Right lobe of liver (tissue), 6 donors: ENCODE measurements around the gene CDH12. TPM values are rescaled to one million over a fixed set of nuclear protein-coding genes. Genes with fewer than 3 reads are reported as not detected.
"Not testable (repeated sequence)": the region's sequence is repeated elsewhere in the genome, so short reads cannot be mapped to it uniquely, and the experiment has no call there.

Source experiments
- ATAC-seq, 4 donors: fragments of 200-7000 bp; cut with Tn5 transposase; one replicate each; pipeline ENCODE4 v1.9.1; 2020; ENCODE audit warnings: mild to moderate bottlenecking in 4 of 4, moderate library complexity in 4 of 4
- DNase-seq, 3 donors: peaks; one replicate each; pipeline ENCODE4 v3.0.0-alpha.2; 2020
- H3K27ac ChIP-seq, 3 donors: fragments of 200-600 bp; one replicate each; pipeline ENCODE4 v1.8.0; 2022
- H3K27me3 ChIP-seq, 2 donors: fragments of 200-600 bp; one replicate each; pipeline ENCODE4 v1.8.0; 2022
- H3K36me3 ChIP-seq, 4 donors: fragments of 200-600 bp; sonication (generic) in 1 of 4; one replicate each; pipeline versions ENCODE4 v1.5.1 to v1.8.0; 2017 to 2022; ENCODE audit warnings: control low read depth in 1 of 4
- H3K4me1 ChIP-seq, 4 donors: fragments of 200-600 bp; sonication (generic) in 1 of 4; one replicate each; pipeline versions ENCODE4 v1.5.1 to v1.8.0; 2017 to 2022; ENCODE audit warnings: control low read depth in 1 of 4
- H3K4me3 ChIP-seq, 3 donors: fragments of 200-600 bp; one replicate each; pipeline ENCODE4 v1.8.0; 2022
- H3K9me3 ChIP-seq, 4 donors: fragments of 200-600 bp; sonication (generic) in 1 of 4; one replicate each; pipeline versions ENCODE4 v1.5.1 to v1.8.0; 2017 to 2022; ENCODE audit warnings: control low read depth in 1 of 4
- POLR2A ChIP-seq: fragments of 450-650 bp; IDR thresholded peaks from one replicate; pipeline ENCODE4 v1.6.1; 2017; ENCODE audit warnings: antibody characterized with exemption, mild to moderate bottlenecking
- WGBS: methylation state at CpG from one replicate; pipeline ENCODE4 v1.1.6; 2018; ENCODE audit warnings: low coverage, low lambda C conversion rate; ENCODE audit not compliant: insufficient coverage; ENCODE audit errors: missing lambda C conversion rate; 5-methylcytosine and 5-hydroxymethylcytosine counted together
- intact Hi-C, 2 donors: fragments of 100-400 bp; cut with DNase I; formaldehyde crosslinking; loops; one replicate each; pipeline versions ENCODE4 v1.11.2 to v1.14.1; 2022
- total RNA-seq, 6 experiments: library from RNA; depleted of rRNA in 2 of 6; stranded (reverse); fragments of >200 nt in 2 of 6; fragmentation: NEBNext Ultra II Directional in 3 of 6; extraction: Animal tissue kit (Norgen Biotek cat#: 25700) in 3 of 6; gene quantifications; one replicate each; pipeline versions ENCODE4 v1.1.0 to v1.2.4, GENCODE V29; 2016 to 2023
- TF ChIP-seq, protein P1 (sequence below), 4 donors: fragments of 200-600 bp in 3 of 4; fragments of 450-650 bp in 1 of 4; IDR thresholded peaks; one replicate each; pipeline versions ENCODE4 v1.5.1 to v1.8.0; 2016 to 2022; ENCODE audit warnings: antibody characterized with exemption in 4 of 4, mild to moderate bottlenecking in 2 of 4
- donor health status: DM: no; HTN: yes; CAD: no.
- donor health status: DM: no; HTN: no; CAD: no.
- donor health status: DM: no; HTN: no; CAD: no.
- donor health status: DM: no; HTN: yes; CAD: no.
- donor health status: DM: no; HTN: yes; CAD: no.

The CDH12 gene
- total RNA-seq, 6 experiments from 2014 or later, result 0.42 to 1.0 (median 0.77) TPM; not detected in 3

DNA sequence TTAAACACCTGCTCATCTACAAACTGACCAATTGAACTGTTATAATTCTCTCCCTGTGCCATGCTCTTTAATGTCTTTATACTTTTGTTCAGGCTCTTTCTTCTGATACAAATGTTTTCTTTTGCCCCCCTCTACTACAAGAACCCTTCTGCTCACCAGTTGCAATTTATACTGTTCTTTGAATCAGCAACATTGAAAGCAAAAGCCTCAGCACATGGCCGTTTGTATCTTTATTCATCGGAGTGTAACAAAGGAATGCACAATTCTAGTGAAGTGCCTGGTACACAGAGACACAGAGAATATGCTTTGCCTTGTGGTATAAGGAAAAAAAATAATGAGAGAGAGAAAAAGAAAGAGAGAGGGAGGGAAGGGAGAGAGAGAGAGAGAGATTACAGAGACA, 547.1 kb downstream of the CDH12 start:
- no peak for DNase-seq
- WGBS, result 24% methylated on average over 2 of the region's 2 CpGs
- intact Hi-C loops, result no loop called here
- TF ChIP-seq, protein P1, sequence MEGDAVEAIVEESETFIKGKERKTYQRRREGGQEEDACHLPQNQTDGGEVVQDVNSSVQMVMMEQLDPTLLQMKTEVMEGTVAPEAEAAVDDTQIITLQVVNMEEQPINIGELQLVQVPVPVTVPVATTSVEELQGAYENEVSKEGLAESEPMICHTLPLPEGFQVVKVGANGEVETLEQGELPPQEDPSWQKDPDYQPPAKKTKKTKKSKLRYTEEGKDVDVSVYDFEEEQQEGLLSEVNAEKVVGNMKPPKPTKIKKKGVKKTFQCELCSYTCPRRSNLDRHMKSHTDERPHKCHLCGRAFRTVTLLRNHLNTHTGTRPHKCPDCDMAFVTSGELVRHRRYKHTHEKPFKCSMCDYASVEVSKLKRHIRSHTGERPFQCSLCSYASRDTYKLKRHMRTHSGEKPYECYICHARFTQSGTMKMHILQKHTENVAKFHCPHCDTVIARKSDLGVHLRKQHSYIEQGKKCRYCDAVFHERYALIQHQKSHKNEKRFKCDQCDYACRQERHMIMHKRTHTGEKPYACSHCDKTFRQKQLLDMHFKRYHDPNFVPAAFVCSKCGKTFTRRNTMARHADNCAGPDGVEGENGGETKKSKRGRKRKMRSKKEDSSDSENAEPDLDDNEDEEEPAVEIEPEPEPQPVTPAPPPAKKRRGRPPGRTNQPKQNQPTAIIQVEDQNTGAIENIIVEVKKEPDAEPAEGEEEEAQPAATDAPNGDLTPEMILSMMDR (IDR thresholded peaks at IDR 0.05), result no peak
- TF ChIP-seq POLR2A, result no peak
- no peak for ATAC-seq
- Histone ChIP-seq H3K4me1 (no peaks in the 10 kb centered on the region), H3K27me3 (no peaks in the 10 kb centered on the region), H3K4me3 (no peak overlapping the region), H3K9me3 (no peaks in the 10 kb centered on the region), H3K27ac (no peak overlapping the region), H3K36me3 (no peaks in the 10 kb centered on the region)

DNA sequence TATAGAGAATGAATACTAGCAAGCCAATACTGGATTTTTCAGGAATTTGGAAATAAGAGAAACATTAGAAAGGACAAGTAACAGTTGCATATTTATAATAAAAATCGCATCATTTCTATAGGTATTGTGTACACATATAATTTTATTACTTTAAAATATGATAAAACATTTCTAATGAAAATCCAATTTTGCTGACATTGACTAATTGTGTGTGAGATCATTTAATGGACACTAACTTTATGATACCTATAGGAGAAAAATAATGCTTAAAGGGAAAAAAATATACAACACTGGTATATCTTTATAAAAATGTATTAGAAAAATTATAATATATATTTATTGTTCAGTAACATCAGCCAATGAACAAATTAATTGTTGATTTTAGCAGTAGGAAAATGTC, 557.3 kb downstream of the CDH12 start:
- Histone ChIP-seq H3K27ac (no peak overlapping the region), H3K36me3 (no peaks in the 10 kb centered on the region), H3K27me3 (no peaks in the 10 kb centered on the region), H3K9me3 (no peaks in the 10 kb centered on the region), H3K4me1 (no peaks in the 10 kb centered on the region), H3K4me3 (no peak overlapping the region)
- TF ChIP-seq, protein P1 (IDR thresholded peaks at IDR 0.05), result no peak
- TF ChIP-seq POLR2A, result no peak
- 25% methylated on average over 1 of the region's 1 CpG for WGBS
- DNase-seq, result no peak
- intact Hi-C loops, result no loop called here
- no peak for ATAC-seq

- 78% methylated on average over 3 of the region's 3 CpGs for WGBS
- TF ChIP-seq POLR2A, result no peak
- TF ChIP-seq, protein P1 (IDR thresholded peaks at IDR 0.05), result no peak
- H3K9me3 ChIP-seq, result no peaks in the 10 kb centered on the region
- H3K4me1 ChIP-seq, result no peaks in the 10 kb centered on the region
- no peak for ATAC-seq
- DNase-seq, result no peak
- intact Hi-C loops, result no loop called here
- no peaks in the 10 kb centered on the region for H3K36me3 ChIP-seq
- no peak overlapping the region for H3K4me3 ChIP-seq
- H3K27me3 ChIP-seq, result no peaks in the 10 kb centered on the region
- no peak overlapping the region for H3K27ac ChIP-seq
Measured at GRCh38 chr5:22293147-22293546, 560.0 kb downstream of the CDH12 start.

GRCh38 chr5:22278164-22278563, 575.0 kb downstream of the CDH12 start:
- intact Hi-C loops, result no loop called here
- DNase-seq (no peak), ATAC-seq (no peak)
- no peaks in the 10 kb centered on the region for H3K9me3 ChIP-seq
- no peak overlapping the region for H3K4me3 ChIP-seq
- H3K27me3 ChIP-seq, result no peaks in the 10 kb centered on the region
- WGBS, result 32% methylated on average over 1 of the region's 1 CpG
- no peak overlapping the region for H3K27ac ChIP-seq
- H3K4me1 ChIP-seq, result no peaks in the 10 kb centered on the region
- TF ChIP-seq, protein P1 (IDR thresholded peaks at IDR 0.05), result no peak
- TF ChIP-seq POLR2A, result no peak
- no peaks in the 10 kb centered on the region for H3K36me3 ChIP-seq

- WGBS, result 43% methylated on average over 4 of the region's 4 CpGs
- intact Hi-C loops, result no loop called here
- Histone ChIP-seq H3K4me3 (no peak overlapping the region), H3K27me3 (no peaks in the 10 kb centered on the region), H3K36me3 (no peaks in the 10 kb centered on the region), H3K9me3 (no peaks in the 10 kb centered on the region), H3K4me1 (no peaks in the 10 kb centered on the region), H3K27ac (no peak overlapping the region)
- no peak for TF ChIP-seq POLR2A
- TF ChIP-seq, protein P1 (IDR thresholded peaks at IDR 0.05), result no peak
- ATAC-seq (no peak), DNase-seq (no peak)
Measured at GRCh38 chr5:22277006-22277405, 576.1 kb downstream of the CDH12 start.

GRCh38 chr5:22265855-22266254, 587.3 kb downstream of the CDH12 start:
- intact Hi-C loops, H3K36me3 ChIP-seq: not testable (repeated sequence)

More at GRCh38 chr5:22265855-22266254, 587.3 kb downstream of the CDH12 start:
- WGBS, result 80% methylated on average over 7 of the region's 7 CpGs
- H3K9me3 ChIP-seq, H3K27ac ChIP-seq, H3K4me3 ChIP-seq, ATAC-seq, H3K27me3 ChIP-seq, DNase-seq, H3K4me1 ChIP-seq: not testable (repeated sequence)
